H9 (cell line): ENCODE data around the gene SPSB2. TPM values are rescaled to one million over a fixed set of nuclear protein-coding genes. Genes with fewer than 3 reads are reported as not detected.

Experiments
- DNase-seq: peaks from one replicate; pipeline ENCODE4 v3.0.0-alpha.2; 2017
- H2AFZ ChIP-seq: one replicate; pipeline ENCODE4 v1.6.1; 2013; ENCODE audit warnings: mild to moderate bottlenecking, low read length, control low read depth, moderate library complexity
- H2AK5ac ChIP-seq: 2 replicates; pipeline ENCODE4 v1.6.1; 2013; ENCODE audit warnings: low read length, control low read depth, mixed read lengths; ENCODE audit not compliant: insufficient read length
- H2BK120ac ChIP-seq: one replicate; pipeline ENCODE4 v1.6.1; 2013; ENCODE audit warnings: low read depth, mild to moderate bottlenecking, low read length, control low read depth, inconsistent platforms; ENCODE audit not compliant: poor library complexity, severe bottlenecking
- H2BK12ac ChIP-seq: 2 replicates; pipeline ENCODE4 v1.6.1; 2013; ENCODE audit warnings: low read length, control low read depth, mixed read lengths, low read depth; ENCODE audit not compliant: insufficient read length
- H2BK15ac ChIP-seq: 2 replicates; pipeline ENCODE4 v1.6.1; 2013; ENCODE audit warnings: low read depth, low read length, control low read depth
- H2BK20ac ChIP-seq: one replicate; pipeline ENCODE4 v1.6.1; 2013; ENCODE audit warnings: low read depth, mild to moderate bottlenecking, low read length, control low read depth, inconsistent platforms; ENCODE audit not compliant: poor library complexity, severe bottlenecking
- H2BK5ac ChIP-seq: 2 replicates; pipeline ENCODE4 v1.6.1; 2013; ENCODE audit warnings: low read length, control low read depth, mixed read lengths; ENCODE audit not compliant: insufficient read length
- H3K14ac ChIP-seq: 2 replicates; pipeline ENCODE4 v1.6.1; 2013; ENCODE audit warnings: low read length, control low read depth; ENCODE audit not compliant: insufficient read depth
- H3K18ac ChIP-seq: 2 replicates; pipeline ENCODE4 v1.6.1; 2013; ENCODE audit warnings: low read depth, mild to moderate bottlenecking, mixed read lengths, low read length, control low read depth; ENCODE audit not compliant: insufficient read length
- H3K23ac ChIP-seq: 2 replicates; pipeline ENCODE4 v1.6.1; 2013; ENCODE audit warnings: low read length, control low read depth, mixed read lengths, low read depth; ENCODE audit not compliant: insufficient read length
- H3K23me2 ChIP-seq: 2 replicates; pipeline ENCODE4 v1.6.1; 2013; ENCODE audit warnings: low read depth, mild to moderate bottlenecking, mixed read lengths, low read length, control low read depth; ENCODE audit not compliant: insufficient read length, poor library complexity, severe bottlenecking
- H3K27ac ChIP-seq: 2 replicates; pipeline ENCODE4 v1.5.1; 2013; ENCODE audit warnings: low read length, control low read depth, mixed read lengths, low read depth; ENCODE audit not compliant: insufficient read length
- H3K27me3 ChIP-seq: 2 replicates; pipeline ENCODE4 v1.6.1; 2013; ENCODE audit warnings: low read length, control low read depth, inconsistent platforms; ENCODE audit not compliant: insufficient read depth
- H3K4ac ChIP-seq: 2 replicates; pipeline ENCODE4 v1.6.1; 2013; ENCODE audit warnings: low read depth, mild to moderate bottlenecking, control low read depth, inconsistent platforms, low read length, moderate library complexity
- H3K4me1 ChIP-seq: 2 replicates; pipeline ENCODE4 v1.6.1; 2013; ENCODE audit warnings: low read length, control low read depth, inconsistent platforms; ENCODE audit not compliant: insufficient read depth
- H3K4me2 ChIP-seq: 2 replicates; pipeline ENCODE4 v1.6.1; 2013; ENCODE audit warnings: low read length, control low read depth, mixed read lengths; ENCODE audit not compliant: insufficient read length, insufficient read depth
- H3K56ac ChIP-seq: 2 replicates; pipeline ENCODE4 v1.6.1; 2013; ENCODE audit warnings: low read depth, mild to moderate bottlenecking, mixed read lengths, low read length, control low read depth; ENCODE audit not compliant: insufficient read length
- H3K79me1 ChIP-seq: 2 replicates; pipeline ENCODE4 v1.6.1; 2013; ENCODE audit warnings: low read depth, mild to moderate bottlenecking, moderate library complexity, low read length, control low read depth, inconsistent platforms; ENCODE audit not compliant: insufficient read depth, poor library complexity, severe bottlenecking
- H3K79me2 ChIP-seq: 2 replicates; pipeline ENCODE4 v1.6.1; 2013; ENCODE audit warnings: low read length, control low read depth, inconsistent platforms; ENCODE audit not compliant: insufficient read depth
- H3K9ac ChIP-seq: 2 replicates; pipeline ENCODE4 v1.6.1; 2013; ENCODE audit warnings: low read length, control low read depth, mixed read lengths; ENCODE audit not compliant: insufficient read length; ENCODE audit errors: extremely low read depth
- H3K9me3 ChIP-seq: one replicate; pipeline ENCODE4 v1.6.1; 2013; ENCODE audit warnings: low read depth, low read length, inconsistent platforms; ENCODE audit not compliant: control insufficient read depth
- H3T11ph ChIP-seq: one replicate; pipeline ENCODE4 v1.6.1; 2013; ENCODE audit warnings: mild to moderate bottlenecking, low read length, control low read depth, inconsistent platforms
- H4K20me1 ChIP-seq: one replicate; pipeline ENCODE4 v1.6.1; 2013; ENCODE audit not compliant: control insufficient read depth, insufficient read length, insufficient read depth
- H4K5ac ChIP-seq: 2 replicates; pipeline ENCODE4 v1.6.1; 2013; ENCODE audit warnings: low read depth, mild to moderate bottlenecking, mixed read lengths, low read length, control low read depth; ENCODE audit not compliant: insufficient read length
- H4K8ac ChIP-seq: replicated peaks from 2 replicates; pipeline ENCODE4 v1.6.1; 2013; ENCODE audit warnings: low read length, control low read depth, mixed read lengths, low read depth; ENCODE audit not compliant: insufficient read length
- H4K91ac ChIP-seq: 2 replicates; pipeline ENCODE4 v1.6.1; 2013; ENCODE audit warnings: low read depth, mild to moderate bottlenecking, moderate library complexity, mixed read lengths, low read length, control low read depth; ENCODE audit not compliant: insufficient read length
- H3K27ac Mint-ChIP-seq, 3 experiments: 2 replicates in 2 of 3; 3 replicates in 1 of 3; pipeline ENCODE4 v1.8.0; 2020 to 2021; ENCODE audit warnings: mixed read lengths in 3 of 3, mild to moderate bottlenecking in 1 of 3, moderate library complexity in 1 of 3
- H3K27me3 Mint-ChIP-seq: 2 replicates; pipeline ENCODE4 v1.8.0; 2021; ENCODE audit warnings: low read depth, mild to moderate bottlenecking, moderate library complexity, mixed read lengths
- H3K36me3 Mint-ChIP-seq, 3 experiments: 2 replicates in 2 of 3; 3 replicates in 1 of 3; pipeline ENCODE4 v1.8.0; 2020 to 2021; ENCODE audit warnings: low read depth in 3 of 3, mixed read lengths in 3 of 3; ENCODE audit not compliant: insufficient read depth in 1 of 3
- H3K4me1 Mint-ChIP-seq, 2 experiments: 2 replicates each; pipeline ENCODE4 v1.8.0; 2020; ENCODE audit warnings: mixed read lengths in 2 of 2
- H3K4me3 Mint-ChIP-seq, 2 experiments: 2 replicates in 1 of 2; 3 replicates in 1 of 2; pipeline ENCODE4 v1.8.0; 2020 to 2021; ENCODE audit warnings: mild to moderate bottlenecking in 2 of 2, mixed read lengths in 2 of 2, moderate library complexity in 1 of 2
- H3K9me3 Mint-ChIP-seq, 2 experiments: 2 replicates in 1 of 2; 3 replicates in 1 of 2; pipeline ENCODE4 v1.8.0; 2020; ENCODE audit warnings: mild to moderate bottlenecking in 2 of 2, mixed read lengths in 2 of 2, moderate library complexity in 1 of 2
- CTCF ChIP-seq: fragments of 200-600 bp; sonication (generic); conservative IDR thresholded peaks from 3 replicates; pipeline ENCODE4 v1.8.0; 2021; ENCODE audit warnings: antibody characterized with exemption, mild to moderate bottlenecking
- WGBS: extraction: QIAGEN DNeasy Blood & Tissue Kit; methylation state at CpG from one replicate; pipeline ENCODE4 v1.1.7; 2013; ENCODE audit warnings: missing lambda C conversion rate, low lambda C conversion rate, mixed read lengths; ENCODE audit not compliant: insufficient read length; ENCODE audit errors: extremely low coverage; 5-methylcytosine and 5-hydroxymethylcytosine counted together
- total RNA-seq: library from RNA; stranded (reverse); gene quantifications from 2 replicates; pipeline ENCODE4 v1.2.1, GENCODE V29; 2021

SPSB2 gene
- total RNA-seq, 1 experiment from 2014 or later: 13.7 TPM

- Histone ChIP-seq H3K18ac (no peak overlapping the region), H3K23ac (no peak overlapping the region), H2BK120ac (no peak overlapping the region), H4K5ac (no peak overlapping the region), H3K9me3 (no peaks in the 10 kb centered on the region), H3K4ac (no peak overlapping the region), H3K56ac (no peak overlapping the region), H2AFZ (no peak overlapping the region), H2BK5ac (no peak overlapping the region), H3K27ac (no peak overlapping the region), H3K79me1 (no peaks in the 10 kb centered on the region), H3K4me1 (no peaks in the 10 kb centered on the region; the same call in 1 of the 2 replicates), H3K27me3 (no peaks in the 10 kb centered on the region), H3K14ac (no peak overlapping the region), H3K23me2 (peaks cover 16% of the 10 kb centered on the region), H3T11ph (no peak overlapping the region), H2AK5ac (no peak overlapping the region), H3K9ac (no peak overlapping the region), H2BK15ac (no peak overlapping the region), H2BK20ac (no peak overlapping the region), H4K8ac (no peak overlapping the region), H4K91ac (no peak overlapping the region), H3K79me2 (peaks cover 5% of the 10 kb centered on the region; the same call in 1 of the 2 replicates), H4K20me1 (peaks cover 2% of the 10 kb centered on the region), H2BK12ac (no peak overlapping the region), H3K4me2 (no peak overlapping the region)
- peaks cover 17 to 18% of the 10 kb centered on the region in 2 experiments for H3K4me1 Mint-ChIP-seq
- no peak for TF ChIP-seq CTCF
- H3K27me3 Mint-ChIP-seq: no peaks in the 10 kb centered on the region
- no peak overlapping the region for H3K27ac Mint-ChIP-seq
- no peak overlapping the region for H3K4me3 Mint-ChIP-seq
- H3K36me3 Mint-ChIP-seq: peaks cover 29 to 60% (median 57%) of the 10 kb centered on the region in 3 experiments; a peak in 6 of 7 replicates
- DNase-seq: no peak
- no CpG with 5 or more reads among the region's 14 CpGs for WGBS
- H3K9me3 Mint-ChIP-seq: no peaks in the 10 kb centered on the region; a peak in 1 of 5 replicates
These were observed 17.8 kb downstream of the SPSB2 start for GRCh38 chr12:6855322-6855721.
